Stimulated activated naive CD8-positive, alpha-beta T cell treated with anti-CD3 and anti-CD28 coated beads, Interleukin-15, Interleukin-2, amounts not matched to agents 100 ng/mL and 50 ng/mL, for 24 hours (primary cell): ENCODE data around the gene LRRC28.

Experiments
- H3K27ac Mint-ChIP-seq: one replicate; pipeline ENCODE4 v1.8.0; 2021; ENCODE audit warnings: mild to moderate bottlenecking, mixed read lengths
- H3K27me3 Mint-ChIP-seq: one replicate; pipeline ENCODE4 v1.8.0; 2021; ENCODE audit warnings: mixed read lengths
- H3K36me3 Mint-ChIP-seq: one replicate; pipeline ENCODE4 v1.8.0; 2021; ENCODE audit warnings: low read depth, mixed read lengths
- H3K4me1 Mint-ChIP-seq: one replicate; pipeline ENCODE4 v1.8.0; 2021; ENCODE audit warnings: low read depth, mixed read lengths
- H3K4me3 Mint-ChIP-seq: one replicate; pipeline ENCODE4 v1.8.0; 2021; ENCODE audit warnings: mild to moderate bottlenecking, mixed read lengths
- H3K9me3 Mint-ChIP-seq: one replicate; pipeline ENCODE4 v1.8.0; 2021; ENCODE audit warnings: mixed read lengths

LRRC28 gene

GRCh38 chr15:99427668-99428361 is 176.5 kb downstream of the LRRC28 start:
- Mint-ChIP-seq H3K36me3 (peaks cover under 1% of the 10 kb centered on the region), H3K27me3 (no peaks in the 10 kb centered on the region), H3K4me3 (no peak overlapping the region), H3K9me3 (no peaks in the 10 kb centered on the region), H3K27ac (peak overlapping the region; percentile 66), H3K4me1 (peaks cover 60% of the 10 kb centered on the region)

- no peak overlapping the region for H3K27ac Mint-ChIP-seq
- H3K9me3 Mint-ChIP-seq: no peaks in the 10 kb centered on the region
Observed at GRCh38 chr15:99429681-99430081, 178.4 kb downstream of the LRRC28 start.

GRCh38 chr15:99430881-99431401 is 179.7 kb downstream of the LRRC28 start:
- H3K27ac Mint-ChIP-seq: no peak overlapping the region

More at GRCh38 chr15:99429681-99430081, 178.4 kb downstream of the LRRC28 start:
- Mint-ChIP-seq H3K4me1 (peaks cover 60% of the 10 kb centered on the region), H3K27me3 (no peaks in the 10 kb centered on the region), H3K36me3 (no peaks in the 10 kb centered on the region), H3K4me3 (no peak overlapping the region)

GRCh38 chr15:99431661-99432091 is 180.4 kb downstream of the LRRC28 start:
- Mint-ChIP-seq H3K9me3 (no peaks in the 10 kb centered on the region), H3K36me3 (no peaks in the 10 kb centered on the region), H3K4me3 (no peak overlapping the region), H3K4me1 (peaks cover 52% of the 10 kb centered on the region), H3K27me3 (no peaks in the 10 kb centered on the region), H3K27ac (no peak overlapping the region)

More at GRCh38 chr15:99430881-99431401, 179.7 kb downstream of the LRRC28 start:
- no peak overlapping the region for H3K4me3 Mint-ChIP-seq
- peaks cover 52% of the 10 kb centered on the region for H3K4me1 Mint-ChIP-seq
- no peaks in the 10 kb centered on the region for H3K27me3 Mint-ChIP-seq
- H3K9me3 Mint-ChIP-seq: no peaks in the 10 kb centered on the region
- no peaks in the 10 kb centered on the region for H3K36me3 Mint-ChIP-seq

GRCh38 chr15:99432271-99433025 is 181.2 kb downstream of the LRRC28 start:
- Mint-ChIP-seq H3K4me1 (peaks cover 55% of the 10 kb centered on the region), H3K4me3 (no peak overlapping the region)

GRCh38 chr15:99433026-99433756 is 181.9 kb downstream of the LRRC28 start:
- no peaks in the 10 kb centered on the region for H3K9me3 Mint-ChIP-seq
- peaks cover 57% of the 10 kb centered on the region for H3K4me1 Mint-ChIP-seq
- no peak overlapping the region for H3K4me3 Mint-ChIP-seq
- no peaks in the 10 kb centered on the region for H3K36me3 Mint-ChIP-seq
- H3K27me3 Mint-ChIP-seq: no peaks in the 10 kb centered on the region
- H3K27ac Mint-ChIP-seq: no peak overlapping the region

More at GRCh38 chr15:99432271-99433025, 181.2 kb downstream of the LRRC28 start:
- H3K27me3 Mint-ChIP-seq: no peaks in the 10 kb centered on the region
- H3K9me3 Mint-ChIP-seq: no peaks in the 10 kb centered on the region
- no peaks in the 10 kb centered on the region for H3K36me3 Mint-ChIP-seq
- no peak overlapping the region for H3K27ac Mint-ChIP-seq

GRCh38 chr15:99433757-99434450 is 182.6 kb downstream of the LRRC28 start:
- no peaks in the 10 kb centered on the region for H3K36me3 Mint-ChIP-seq
- H3K4me3 Mint-ChIP-seq: no peak overlapping the region
- peak overlapping the region; percentile 4 for H3K27ac Mint-ChIP-seq
- no peaks in the 10 kb centered on the region for H3K9me3 Mint-ChIP-seq
- peaks cover 64% of the 10 kb centered on the region for H3K4me1 Mint-ChIP-seq
- no peaks in the 10 kb centered on the region for H3K27me3 Mint-ChIP-seq

GRCh38 chr15:99434506-99435112 is 183.3 kb downstream of the LRRC28 start:
- H3K9me3 Mint-ChIP-seq: no peaks in the 10 kb centered on the region
- no peaks in the 10 kb centered on the region for H3K27me3 Mint-ChIP-seq
- peak overlapping the region; percentile 4 for H3K27ac Mint-ChIP-seq
- H3K4me3 Mint-ChIP-seq: no peak overlapping the region
- no peaks in the 10 kb centered on the region for H3K36me3 Mint-ChIP-seq
- H3K4me1 Mint-ChIP-seq: peaks cover 68% of the 10 kb centered on the region

- H3K27ac Mint-ChIP-seq: no peak overlapping the region
- H3K9me3 Mint-ChIP-seq: no peaks in the 10 kb centered on the region
- H3K4me3 Mint-ChIP-seq: no peak overlapping the region
- peaks cover 73% of the 10 kb centered on the region for H3K4me1 Mint-ChIP-seq
- H3K27me3 Mint-ChIP-seq: no peaks in the 10 kb centered on the region
- H3K36me3 Mint-ChIP-seq: no peaks in the 10 kb centered on the region
Observed at GRCh38 chr15:99435113-99435695, 183.9 kb downstream of the LRRC28 start.

GRCh38 chr15:99435877-99436541 is 184.7 kb downstream of the LRRC28 start:
- Mint-ChIP-seq H3K27me3 (no peaks in the 10 kb centered on the region), H3K4me1 (peaks cover 79% of the 10 kb centered on the region), H3K36me3 (no peaks in the 10 kb centered on the region), H3K4me3 (no peak overlapping the region), H3K9me3 (no peaks in the 10 kb centered on the region), H3K27ac (no peak overlapping the region)

- Mint-ChIP-seq H3K4me3 (no peak overlapping the region), H3K27ac (no peak overlapping the region), H3K36me3 (no peaks in the 10 kb centered on the region), H3K9me3 (no peaks in the 10 kb centered on the region), H3K27me3 (no peaks in the 10 kb centered on the region), H3K4me1 (peaks cover 81% of the 10 kb centered on the region)
Observed at GRCh38 chr15:99436542-99437314, 185.4 kb downstream of the LRRC28 start.

- Mint-ChIP-seq H3K36me3 (no peaks in the 10 kb centered on the region), H3K27ac (no peak overlapping the region), H3K4me3 (peak overlapping the region; percentile 7), H3K27me3 (no peaks in the 10 kb centered on the region), H3K4me1 (peaks cover 81% of the 10 kb centered on the region), H3K9me3 (no peaks in the 10 kb centered on the region)
Observed at GRCh38 chr15:99437315-99438223, 186.3 kb downstream of the LRRC28 start.
